Measurements from ENCODE around the gene FAXC. TPM values are rescaled to one million over a fixed set of nuclear protein-coding genes. Genes with fewer than 3 reads are reported as not detected.

Gene FAXC
- total and polyA plus RNA-seq, 2 of the 8 experiments (the other 6 are each of a cell fraction or from before 2014, with no cell fraction given): 23.2 to 29.8 TPM

GRCh38 chr6:99345164-99345563 is 4.3 kb downstream of the FAXC start:
- Histone ChIP-seq H2BK5ac (ENCODE audit: low read depth, low read length) (no peak overlapping the region), H3K9ac (replicated peaks in 1 of 4; ENCODE audit: extremely low read depth in 1 of 4, low read depth in 3 of 4, low read length in 3 of 4) (no peak overlapping the region), H4K20me1 (replicated peaks in 1 of 2; ENCODE audit: control insufficient read depth in 1 of 2, insufficient read depth in 2 of 2, low read length in 2 of 2) (no peaks in the 10 kb centered on the region), H3K27me3 (replicated peaks in 1 of 4; ENCODE audit: control insufficient read depth in 3 of 4, extremely low read depth in 1 of 4, insufficient read depth in 3 of 4, low read length in 3 of 4) (no peaks in the 10 kb centered on the region), H3K27ac (ENCODE audit: low read depth, low read length) (no peak overlapping the region), H3K4me3 (ENCODE audit: extremely low read depth in 1 of 4, insufficient read depth in 2 of 4, low read depth in 3 of 4, low read length in 4 of 4) (no peak overlapping the region), H3K4ac (replicated peaks; ENCODE audit: insufficient read length, low read depth, low read length) (no peak overlapping the region), H3K9me3 (ENCODE audit: insufficient read depth in 2 of 2, low read depth in 1 of 2, low read length in 1 of 2) (no peaks in the 10 kb centered on the region), H4K91ac (replicated peaks; ENCODE audit: insufficient read length, low read length) (no peak overlapping the region), H3K18ac (ENCODE audit: extremely low read depth, low read length) (no peak overlapping the region), H3K36me3 (ENCODE audit: control insufficient read depth in 2 of 4, insufficient read depth in 4 of 4, low read length in 3 of 4) (peaks cover 0 to 3% (median 0%) of the 10 kb centered on the region in 4 experiments; a peak in 2 of 8 replicates), H3K14ac (ENCODE audit: insufficient read length) (no peak overlapping the region), H3K4me1 (replicated peaks in 1 of 4; ENCODE audit: control insufficient read depth in 3 of 4, insufficient read depth in 4 of 4, low read length in 3 of 4) (peaks cover 0 to 15% (median 8%) of the 10 kb centered on the region in 4 experiments; a peak in 6 of 7 replicates), H2AK5ac (ENCODE audit: low read depth, low read length) (no peak overlapping the region), H2BK15ac (ENCODE audit: low read length) (no peak overlapping the region), H3K79me2 (ENCODE audit: control insufficient read depth in 1 of 2, insufficient read depth in 2 of 2, low read length in 2 of 2) (peaks cover 0 to 9% of the 10 kb centered on the region in 2 experiments; a peak in 1 of 4 replicates), H2AFZ (ENCODE audit: low read length) (no peak overlapping the region), H3K79me1 (ENCODE audit: low read depth, low read length) (no peaks in the 10 kb centered on the region; the same call in 1 of the 2 replicates), H2BK20ac (ENCODE audit: low read length) (no peak overlapping the region), H2BK120ac (replicated peaks; ENCODE audit: low read depth, low read length) (no peak overlapping the region), H4K8ac (ENCODE audit: extremely low read depth, insufficient read depth, low read length) (no peak overlapping the region), H3K4me2 (ENCODE audit: insufficient read depth in 1 of 2, low read depth in 2 of 2, low read length in 2 of 2) (no peak overlapping the region), H3K23me2 (ENCODE audit: low read depth, low read length) (peaks cover 8% of the 10 kb centered on the region), H3K56ac (replicated peaks; ENCODE audit: insufficient read length, low read depth, low read length) (no peak overlapping the region), H3K23ac (ENCODE audit: insufficient read length) (no peak overlapping the region), H4K5ac (ENCODE audit: insufficient read length, low read depth, low read length) (no peak overlapping the region), H2BK12ac (ENCODE audit: low read depth, low read length) (no peak overlapping the region)
- FAIRE-seq: no peak
- ChIA-PET CTCF (ENCODE audit: partially characterized antibody) (interaction anchor here (0.7 to 5.6 kb wide), 4 partner anchors 10 to 25 kb away, joined by 3 to 67 read pairs (median 14); no protein-coding TSS in a partner anchor), POLR2A (ENCODE audit: partially characterized antibody) (interaction anchor here (0.9 to 2.7 kb wide), 6 partner anchors 8 to 80 kb away, joined by 3 to 9 read pairs (median 9); partner anchors contain the start of genes COQ3 and PNISR)
- 87% methylated on average over 4 of the region's 4 CpGs; no CpG with 5 or more reads in 1 of the 2 experiments for WGBS, 2 experiments (ENCODE audit: extremely low coverage in 1 of 2, insufficient coverage in 1 of 2, insufficient read length in 1 of 2, insufficient replicate concordance in 2 of 2, low coverage in 1 of 2, low lambda C conversion rate in 2 of 2, missing lambda C conversion rate in 1 of 2)
- DNase-seq (ENCODE audit: low read depth in 1 of 2, low spot score in 2 of 2): no peak
- TF ChIP-seq CEBPB (IDR thresholded peaks at IDR 0.05; ENCODE audit: low read depth, low read length) (no peak), KDM5A (IDR thresholded peaks at IDR 0.05; ENCODE audit: low read length) (no peak), TCF12 (IDR thresholded peaks at IDR 0.05; ENCODE audit: low read depth, low read length) (no peak), SIN3A (conservative IDR thresholded peaks at IDR 0.05 in 1 of 2, IDR thresholded peaks at IDR 0.05 in 1 of 2; ENCODE audit: low read depth in 1 of 2, low read length in 2 of 2) (no peak), RNF2 (IDR thresholded peaks at IDR 0.05; ENCODE audit: borderline replicate concordance, low read depth, low read length, missing control alignments, poor library complexity, severe bottlenecking) (no peak), BRCA1 (IDR thresholded peaks at IDR 0.05; ENCODE audit: low read depth, low read length) (no peak)
